HCT116 (cell line): ENCODE results near the gene MYDGF. TPM values are rescaled to one million over a fixed set of nuclear protein-coding genes. Genes with fewer than 3 reads are reported as not detected.

Experiments used
- ATAC-seq: fragments of 200-7000 bp; cut with Tn5 transposase; 2 replicates; pipeline ENCODE4 v1.9.1; 2020; ENCODE audit warnings: mild to moderate bottlenecking, moderate library complexity
- BruUV-seq: library from RNA; stranded (reverse); fragments of 400-500 nt; replicated peaks from 2 replicates; lab custom pipeline; 2021; lab: Mats Ljungman, UMichigan
- CTCF ChIA-PET: fragments of 300-600 bp; sonication (Branson Sonifier 250); formaldehyde crosslinking; loops from one replicate; lab custom pipeline; 2021; ENCODE audit warnings: antibody characterized with exemption; lab: Charles Lee
- POLR2A ChIA-PET: fragments of 300-600, 350-600 bp; sonication (Branson Sonifier 250); formaldehyde crosslinking; loops from one replicate; lab custom pipeline; 2021; ENCODE audit warnings: antibody characterized with exemption; lab: Charles Lee
- RAD21 ChIA-PET, 2 experiments: fragments of 300-600 bp; sonication (Branson Sonifier 250); formaldehyde crosslinking; loops; one replicate each; lab custom pipeline; 2023; ENCODE audit warnings: low total read pairs in 2 of 2; ENCODE audit not compliant: uncharacterized antibody in 2 of 2, unreplicated experiment in 2 of 2, low non-redundant PET in 1 of 2; lab: Charles Lee
- DNase-seq: peaks from one replicate; pipeline ENCODE4 v3.0.0-alpha.2; 2010; ENCODE audit warnings: low read depth, low spot score
- H2AFZ ChIP-seq: fragments of 200-600 bp; shearing (Covaris generic), sonication (generic); 2 replicates; pipeline ENCODE4 v1.6.1; 2017; ENCODE audit warnings: low read depth, mixed run types, mixed read lengths, antibody characterized with exemption, low read length; ENCODE audit not compliant: poor library complexity, severe bottlenecking
- H3K27ac ChIP-seq: 2 replicates; pipeline ENCODE4 v1.5.1; 2012; ENCODE audit warnings: low read depth, low read length
- H3K27me3 ChIP-seq: fragments of 200-600 bp; sonication (generic); 2 replicates; pipeline ENCODE4 v1.6.1; 2016; ENCODE audit warnings: mixed run types, low read length, mixed read lengths; ENCODE audit not compliant: insufficient read depth
- H3K36me3 ChIP-seq, 2 experiments: fragments of 200-500 bp in 1 of 2; fragments of 200-600 bp in 1 of 2; sonication (Bioruptor generic) in 1 of 2; sonication (generic) in 1 of 2; 2 replicates each; pipeline versions ENCODE4 v1.5.1 to v1.6.1; 2014 to 2016; ENCODE audit warnings: low read length in 2 of 2, inconsistent platforms in 1 of 2, mixed read lengths in 1 of 2, mixed run types in 1 of 2; ENCODE audit not compliant: insufficient read depth in 2 of 2, control insufficient read depth in 1 of 2
- H3K4me1 ChIP-seq, 2 experiments: fragments of 200-600 bp in 1 of 2; sonication (generic) in 1 of 2; 2 replicates each; pipeline versions ENCODE4 v1.5.1 to v1.6.1; 2012 to 2017; ENCODE audit warnings: low read length in 2 of 2, inconsistent platforms in 1 of 2, mild to moderate bottlenecking in 1 of 2, mixed read lengths in 1 of 2, mixed run types in 1 of 2, moderate library complexity in 1 of 2; ENCODE audit not compliant: insufficient read depth in 2 of 2, control insufficient read depth in 1 of 2
- H3K4me2 ChIP-seq: fragments of 200-600 bp; sonication (generic); 2 replicates; pipeline ENCODE4 v1.6.1; 2017; ENCODE audit warnings: mixed run types, low read length, mixed read lengths
- H3K4me3 ChIP-seq, 2 experiments: fragments of 200-600 bp in 1 of 2; sonication (generic) in 1 of 2; replicated peaks in 1 of 2; 2 replicates each; pipeline ENCODE4 v1.5.1; 2011 to 2016; ENCODE audit warnings: low read length in 2 of 2, control low read depth in 1 of 2, low read depth in 1 of 2, mild to moderate bottlenecking in 1 of 2, mixed read lengths in 1 of 2, mixed run types in 1 of 2
- H3K79me2 ChIP-seq: fragments of 200-600 bp; sonication (generic); 2 replicates; pipeline ENCODE4 v1.6.1; 2017; ENCODE audit warnings: mild to moderate bottlenecking, mixed run types, low read length, moderate library complexity, mixed read lengths; ENCODE audit not compliant: insufficient read depth
- H3K9ac ChIP-seq: fragments of 200-600 bp; sonication (generic); 2 replicates; pipeline ENCODE4 v1.6.1; 2016; ENCODE audit warnings: low read length, mixed read lengths
- H3K9me2 ChIP-seq: fragments of 200-600 bp; sonication (generic), shearing (Covaris generic); 2 replicates; pipeline ENCODE4 v1.6.1; 2017; ENCODE audit warnings: mixed run types, mild to moderate bottlenecking, moderate library complexity; ENCODE audit not compliant: insufficient read depth
- H3K9me3 ChIP-seq, 2 experiments: fragments of 200-500 bp in 1 of 2; fragments of 200-600 bp in 1 of 2; sonication (Bioruptor generic) in 1 of 2; sonication (generic) in 1 of 2; 2 replicates each; pipeline ENCODE4 v1.6.1; 2014 to 2017; ENCODE audit warnings: low read length in 2 of 2, mixed read lengths in 2 of 2, inconsistent platforms in 1 of 2, low read depth in 1 of 2, mild to moderate bottlenecking in 1 of 2, mixed run types in 1 of 2, moderate library complexity in 1 of 2; ENCODE audit not compliant: control insufficient read depth in 1 of 2, insufficient read depth in 1 of 2
- H4K20me1 ChIP-seq: fragments of 200-600 bp; sonication (generic), shearing (Covaris generic); 2 replicates; pipeline ENCODE4 v1.6.1; 2017; ENCODE audit warnings: mixed run types, mild to moderate bottlenecking, moderate library complexity; ENCODE audit not compliant: insufficient read depth
- ATF3 ChIP-seq: IDR thresholded peaks from 2 replicates; pipeline ENCODE4 v1.6.1; 2012
- EGR1 ChIP-seq: IDR thresholded peaks from 2 replicates; pipeline ENCODE4 v1.6.1; 2012; ENCODE audit warnings: low read depth
- FOSL1 ChIP-seq: IDR thresholded peaks from 2 replicates; pipeline ENCODE4 v1.6.1; 2012; ENCODE audit warnings: low read depth
- JUND ChIP-seq: IDR thresholded peaks from 2 replicates; pipeline ENCODE4 v1.6.1; 2012
- REST ChIP-seq: IDR thresholded peaks from 2 replicates; pipeline ENCODE4 v1.6.1; 2012; ENCODE audit warnings: low read depth
- SRF ChIP-seq: IDR thresholded peaks from 2 replicates; pipeline ENCODE4 v1.6.1; 2012; ENCODE audit warnings: low read depth
- YY1 ChIP-seq: IDR thresholded peaks from 2 replicates; pipeline ENCODE4 v1.6.1; 2011; ENCODE audit warnings: low read length, low read depth, moderate library complexity, mild to moderate bottlenecking; ENCODE audit not compliant: insufficient replicate concordance; ENCODE audit errors: extremely low read depth
- ZFX ChIP-seq: fragments of 450-650 bp; IDR thresholded peaks from 2 replicates; pipeline ENCODE4 v1.6.1; 2017
- intact Hi-C: fragments of 100-400 bp; cut with micrococcal nuclease; formaldehyde crosslinking; loops from 2 replicates; pipeline ENCODE4 v1.10.0; 2022
- total RNA-seq: library from RNA; stranded (reverse); gene quantifications from one replicate; pipeline ENCODE4 v1.2.1, GENCODE V29; 2021; ENCODE audit not compliant: unreplicated experiment
- TF ChIP-seq, protein P1 (sequence below): IDR thresholded peaks from 2 replicates; pipeline ENCODE4 v1.6.1; 2011; ENCODE audit warnings: mild to moderate bottlenecking, low read length, moderate library complexity; ENCODE audit not compliant: insufficient replicate concordance; ENCODE audit errors: extremely low read depth
- TF ChIP-seq, protein P2 (sequence below), 3 experiments: fragments of 200-600 bp in 1 of 3; sonication (generic) in 1 of 3; IDR thresholded peaks in 2 of 3; conservative IDR thresholded peaks in 1 of 3; 2 replicates each; pipeline ENCODE4 v1.5.1; 2012 to 2017; ENCODE audit warnings: low read depth in 2 of 3, low read length in 2 of 3, antibody characterized with exemption in 1 of 3, borderline replicate concordance in 1 of 3, control low read depth in 1 of 3, mild to moderate bottlenecking in 1 of 3, mixed read lengths in 1 of 3, mixed run types in 1 of 3, moderate library complexity in 1 of 3; ENCODE audit not compliant: insufficient read depth in 1 of 3

The MYDGF gene
- total RNA-seq, 1 experiment from 2014 or later = 110 TPM

DNA sequence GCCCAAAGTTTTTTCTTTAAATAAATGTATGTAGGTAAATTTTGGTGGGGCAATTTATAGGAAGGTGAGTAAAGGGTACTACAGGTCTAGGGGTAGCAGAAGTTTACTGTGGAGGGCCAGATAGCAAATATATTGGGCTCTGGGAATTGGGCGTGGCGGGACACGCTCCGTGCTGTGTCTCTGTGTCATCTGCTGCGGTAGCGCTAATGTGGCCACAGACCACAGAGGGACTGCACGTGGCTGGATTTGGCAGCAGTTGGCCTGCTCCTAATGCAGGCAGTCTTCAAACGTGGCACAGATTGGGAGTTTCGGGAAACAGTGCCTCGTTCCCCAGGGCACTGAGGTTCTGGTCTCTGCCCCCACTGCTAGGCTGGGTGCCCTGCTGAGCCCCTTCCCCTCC lies 16.6 kb upstream of the MYDGF start:
- H3K4me3 ChIP-seq = no peak overlapping the region
- ChIA-PET RAD21 (no interaction called here), CTCF (interaction anchor here (1.1 kb wide), 1 partner anchor 10 kb away, joined by 3 read pairs; no protein-coding TSS in a partner anchor), POLR2A (no interaction called here)
- H3K9me3 ChIP-seq = no peaks in the 10 kb centered on the region
- H3K9me2 ChIP-seq = no peaks in the 10 kb centered on the region
- no peaks in the 10 kb centered on the region for H3K4me1 ChIP-seq
- peaks cover 4 to 37% of the 10 kb centered on the region in 2 experiments for H3K36me3 ChIP-seq
- H3K79me2 ChIP-seq = no peaks in the 10 kb centered on the region
- H3K27me3 ChIP-seq = no peaks in the 10 kb centered on the region
- no peak overlapping the region for H2AFZ ChIP-seq
- no TSS peak for BruUV-seq
- no peak overlapping the region for H3K4me2 ChIP-seq
- H3K27ac ChIP-seq = no peak overlapping the region
- DNase-seq (no peak), ATAC-seq (no peak)
- H3K9ac ChIP-seq = no peak overlapping the region
- H4K20me1 ChIP-seq = no peaks in the 10 kb centered on the region
- TF ChIP-seq ZFX = no peak
- no peak for TF ChIP-seq ATF3
- no peak for TF ChIP-seq EGR1
- TF ChIP-seq, protein P1, sequence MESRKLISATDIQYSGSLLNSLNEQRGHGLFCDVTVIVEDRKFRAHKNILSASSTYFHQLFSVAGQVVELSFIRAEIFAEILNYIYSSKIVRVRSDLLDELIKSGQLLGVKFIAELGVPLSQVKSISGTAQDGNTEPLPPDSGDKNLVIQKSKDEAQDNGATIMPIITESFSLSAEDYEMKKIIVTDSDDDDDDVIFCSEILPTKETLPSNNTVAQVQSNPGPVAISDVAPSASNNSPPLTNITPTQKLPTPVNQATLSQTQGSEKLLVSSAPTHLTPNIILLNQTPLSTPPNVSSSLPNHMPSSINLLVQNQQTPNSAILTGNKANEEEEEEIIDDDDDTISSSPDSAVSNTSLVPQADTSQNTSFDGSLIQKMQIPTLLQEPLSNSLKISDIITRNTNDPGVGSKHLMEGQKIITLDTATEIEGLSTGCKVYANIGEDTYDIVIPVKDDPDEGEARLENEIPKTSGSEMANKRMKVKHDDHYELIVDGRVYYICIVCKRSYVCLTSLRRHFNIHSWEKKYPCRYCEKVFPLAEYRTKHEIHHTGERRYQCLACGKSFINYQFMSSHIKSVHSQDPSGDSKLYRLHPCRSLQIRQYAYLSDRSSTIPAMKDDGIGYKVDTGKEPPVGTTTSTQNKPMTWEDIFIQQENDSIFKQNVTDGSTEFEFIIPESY = no peak
- TF ChIP-seq REST = no peak
- TF ChIP-seq, protein P2, sequence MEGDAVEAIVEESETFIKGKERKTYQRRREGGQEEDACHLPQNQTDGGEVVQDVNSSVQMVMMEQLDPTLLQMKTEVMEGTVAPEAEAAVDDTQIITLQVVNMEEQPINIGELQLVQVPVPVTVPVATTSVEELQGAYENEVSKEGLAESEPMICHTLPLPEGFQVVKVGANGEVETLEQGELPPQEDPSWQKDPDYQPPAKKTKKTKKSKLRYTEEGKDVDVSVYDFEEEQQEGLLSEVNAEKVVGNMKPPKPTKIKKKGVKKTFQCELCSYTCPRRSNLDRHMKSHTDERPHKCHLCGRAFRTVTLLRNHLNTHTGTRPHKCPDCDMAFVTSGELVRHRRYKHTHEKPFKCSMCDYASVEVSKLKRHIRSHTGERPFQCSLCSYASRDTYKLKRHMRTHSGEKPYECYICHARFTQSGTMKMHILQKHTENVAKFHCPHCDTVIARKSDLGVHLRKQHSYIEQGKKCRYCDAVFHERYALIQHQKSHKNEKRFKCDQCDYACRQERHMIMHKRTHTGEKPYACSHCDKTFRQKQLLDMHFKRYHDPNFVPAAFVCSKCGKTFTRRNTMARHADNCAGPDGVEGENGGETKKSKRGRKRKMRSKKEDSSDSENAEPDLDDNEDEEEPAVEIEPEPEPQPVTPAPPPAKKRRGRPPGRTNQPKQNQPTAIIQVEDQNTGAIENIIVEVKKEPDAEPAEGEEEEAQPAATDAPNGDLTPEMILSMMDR (IDR thresholded peaks at IDR 0.05 in 2 of 3, conservative IDR thresholded peaks at IDR 0.05 in 1 of 3; ENCODE audit: borderline replicate concordance in 1 of 3, insufficient read depth in 1 of 3, low read depth in 2 of 3, low read length in 2 of 3) = no peak
- TF ChIP-seq SRF = no peak
- no peak for TF ChIP-seq FOSL1
- no peak for TF ChIP-seq YY1
- TF ChIP-seq JUND = no peak
- intact Hi-C loops = no loop called here
